Cardiac muscle cell (in vitro differentiated cells and primary cell): ENCODE data around the gene HINT2. TPM values are rescaled to one million over a fixed set of nuclear protein-coding genes. Genes with fewer than 3 reads are reported as not detected.
A peak's percentile ranks its signal among the peaks of the same experiment; 100 is the strongest.

Source experiments
- DNase-seq, 2 donors: peaks; one replicate each; pipeline versions ENCODE4 v3.0.0 to v3.0.0-alpha.2; 2010 to 2017; ENCODE audit warnings: low read depth in 1 of 2, low spot score in 1 of 2
- H3K27ac ChIP-seq: fragments of 200-600 bp; sonication (generic); 2 replicates; pipeline ENCODE4 v1.5.1; 2016
- H3K27me3 ChIP-seq: fragments of 200-600 bp; sonication (generic); 2 replicates; pipeline ENCODE4 v1.6.0; 2016; ENCODE audit warnings: control low read depth
- H3K36me3 ChIP-seq: fragments of 200-600 bp; sonication (generic); 2 replicates; pipeline ENCODE4 v1.5.1; 2016; ENCODE audit warnings: control low read depth
- H3K4me1 ChIP-seq: fragments of 200-600 bp; sonication (generic); 2 replicates; pipeline ENCODE4 v1.8.1; 2017; ENCODE audit warnings: low read depth, mild to moderate bottlenecking, mixed run types
- H3K4me3 ChIP-seq: fragments of 200-600 bp; sonication (generic); 2 replicates; pipeline ENCODE4 v1.5.1; 2016; ENCODE audit warnings: mild to moderate bottlenecking
- H3K9me3 ChIP-seq: fragments of 200-600 bp; sonication (generic); 2 replicates; pipeline ENCODE4 v1.5.1; 2017; ENCODE audit warnings: low read depth, mild to moderate bottlenecking, control low read depth
- CTCF ChIP-seq: IDR thresholded peaks from 2 replicates; pipeline ENCODE4 v1.5.1; 2012; ENCODE audit warnings: low read depth, mild to moderate bottlenecking, low read length
- polyA plus RNA-seq: library from polyadenylated mRNA; unstranded; fragments of >200 nt; fragmentation: Nextera tagmentation; extraction: Ambion mirVana; gene quantifications from 2 replicates; pipeline ENCODE4 v1.2.1, GENCODE V29; 2016
- total RNA-seq: library from RNA; depleted of rRNA; stranded (reverse); fragments of >200 nt; gene quantifications from 2 replicates; pipeline ENCODE4 v1.2.3, GENCODE V29; 2016

HINT2 gene
- total and polyA plus RNA-seq, 2 experiments from 2014 or later = 48.5 to 177 TPM

- no peaks in the 10 kb centered on the region for H3K9me3 ChIP-seq
- TF ChIP-seq CTCF = no peak
- H3K4me1 ChIP-seq = peaks cover 6% of the 10 kb centered on the region
- H3K27ac ChIP-seq = no peak overlapping the region
- no peaks in the 10 kb centered on the region for H3K36me3 ChIP-seq
- no peak overlapping the region for H3K4me3 ChIP-seq
- no peaks in the 10 kb centered on the region for H3K27me3 ChIP-seq
- peak in 1 of 2 donors; percentile 21 for DNase-seq
Measured at GRCh38 chr9:35771943-35772342, 42.9 kb downstream of the HINT2 start.

GRCh38 chr9:35771534-35771933 is 43.3 kb downstream of the HINT2 start:
- no peaks in the 10 kb centered on the region for H3K27me3 ChIP-seq
- H3K9me3 ChIP-seq = no peaks in the 10 kb centered on the region
- peaks cover 6% of the 10 kb centered on the region for H3K4me1 ChIP-seq
- H3K4me3 ChIP-seq = no peak overlapping the region
- TF ChIP-seq CTCF = no peak
- peak in 1 of 2 donors; percentile 63 for DNase-seq
- H3K27ac ChIP-seq = no peak overlapping the region
- H3K36me3 ChIP-seq = no peaks in the 10 kb centered on the region

- TF ChIP-seq CTCF = no peak
- Histone ChIP-seq H3K4me1 (peaks cover 6% of the 10 kb centered on the region), H3K36me3 (no peaks in the 10 kb centered on the region), H3K27ac (no peak overlapping the region), H3K4me3 (no peak overlapping the region), H3K9me3 (no peaks in the 10 kb centered on the region), H3K27me3 (no peaks in the 10 kb centered on the region)
- no peak for DNase-seq
Measured at GRCh38 chr9:35771075-35771433, 43.8 kb downstream of the HINT2 start.

GRCh38 chr9:35769763-35770162 is 45.1 kb downstream of the HINT2 start:
- no peak overlapping the region for H3K4me3 ChIP-seq
- no peaks in the 10 kb centered on the region for H3K27me3 ChIP-seq
- H3K9me3 ChIP-seq = no peaks in the 10 kb centered on the region

GRCh38 chr9:35767458-35767857 is 47.4 kb downstream of the HINT2 start:
- H3K27ac ChIP-seq = no peak overlapping the region
- DNase-seq = no peak
- H3K4me1 ChIP-seq = no peaks in the 10 kb centered on the region
- no peaks in the 10 kb centered on the region for H3K36me3 ChIP-seq
- H3K9me3 ChIP-seq = no peaks in the 10 kb centered on the region
- H3K4me3 ChIP-seq = no peak overlapping the region
- no peaks in the 10 kb centered on the region for H3K27me3 ChIP-seq
- no peak for TF ChIP-seq CTCF

More at GRCh38 chr9:35769763-35770162, 45.1 kb downstream of the HINT2 start:
- TF ChIP-seq CTCF = no peak
- no peak for DNase-seq
- no peaks in the 10 kb centered on the region for H3K4me1 ChIP-seq
- H3K36me3 ChIP-seq = no peaks in the 10 kb centered on the region
- H3K27ac ChIP-seq = no peak overlapping the region

- no peak for TF ChIP-seq CTCF
- no peaks in the 10 kb centered on the region for H3K27me3 ChIP-seq
Measured at GRCh38 chr9:35766997-35767396, 47.8 kb downstream of the HINT2 start.

More at GRCh38 chr9:35766997-35767396, 47.8 kb downstream of the HINT2 start:
- Histone ChIP-seq H3K27ac (no peak overlapping the region), H3K4me1 (no peaks in the 10 kb centered on the region), H3K9me3 (no peaks in the 10 kb centered on the region), H3K4me3 (no peak overlapping the region), H3K36me3 (no peaks in the 10 kb centered on the region)
- no peak for DNase-seq
